ENCODE measurements around the gene CTRB2. TPM values are rescaled to one million over a fixed set of nuclear protein-coding genes. Genes with fewer than 3 reads are reported as not detected.

The CTRB2 gene
- total RNA-seq: not detected

DNA sequence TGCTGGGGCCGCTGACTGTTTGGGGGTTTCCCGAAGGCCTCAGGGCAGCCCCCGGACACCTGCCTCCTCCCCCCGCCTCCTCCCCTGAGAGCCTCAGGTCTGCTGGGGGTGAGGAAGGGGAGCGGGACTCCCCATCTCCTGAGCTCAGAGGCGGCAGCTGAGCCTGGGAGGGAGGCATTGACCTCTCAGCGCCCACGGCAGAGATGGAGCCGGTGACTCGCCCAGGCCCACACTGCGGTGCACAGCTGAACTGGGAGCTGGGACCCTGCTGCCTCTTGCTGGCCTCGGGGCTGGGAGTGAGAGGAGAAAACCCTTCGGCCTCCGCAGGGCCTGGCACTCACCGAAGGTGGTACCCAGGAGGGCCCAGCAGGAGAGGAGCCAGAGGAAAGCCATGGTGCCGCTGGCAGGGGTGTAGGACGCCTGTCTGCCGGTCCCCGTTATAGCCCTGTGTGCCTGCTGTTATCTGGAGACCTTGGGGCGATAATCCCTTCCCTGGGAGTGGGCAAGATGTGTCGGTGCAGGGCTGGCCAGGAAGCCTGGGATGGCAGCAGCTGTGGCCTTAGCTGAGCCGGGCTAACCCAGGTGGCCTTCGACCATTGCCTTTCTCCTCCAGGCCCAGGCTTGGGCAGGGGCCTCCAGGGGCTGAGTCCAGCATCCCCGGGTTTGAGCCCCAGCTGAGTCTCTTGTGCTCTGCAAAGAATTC lies at the start of gene CTRB2:
Gene CTRB2, minus strand, starts transcription at position 413 of the 703 bp plus-strand sequence. Its CDS starts 20 bp downstream, at position 393.
- ChIA-PET POLR2A (no interaction called here), CTCF (no interaction called here)
- H3K36me3 Mint-ChIP-seq (ENCODE audit: low read depth): no peaks in the 10 kb centered on the region

DNA sequence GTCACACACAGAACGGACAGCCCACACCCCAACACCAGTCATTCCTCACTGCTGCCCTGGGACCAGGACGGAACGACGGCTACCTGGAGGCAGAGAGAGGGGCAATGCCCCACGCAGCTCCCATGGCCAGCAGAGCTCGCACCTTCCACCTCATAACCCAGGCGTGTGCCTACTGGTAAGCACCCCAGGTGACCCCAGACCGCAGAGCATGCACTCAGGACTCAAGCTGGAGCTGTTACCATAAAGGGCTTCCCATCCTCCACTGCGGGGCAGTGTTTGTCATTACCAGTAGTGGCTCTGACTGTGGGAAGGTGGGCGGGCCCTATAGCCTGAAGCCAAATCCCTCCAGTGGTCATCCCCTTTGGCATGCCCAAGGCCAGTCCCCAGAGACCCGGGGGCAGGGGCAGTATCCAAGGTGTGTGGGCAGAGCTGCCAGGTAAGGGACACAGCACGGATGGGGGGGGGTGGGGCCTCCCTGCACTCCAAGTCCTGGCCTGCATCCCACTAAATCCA lies 49.2 kb upstream of the CTRB2 start:
- Mint-ChIP-seq H3K27me3 (peaks cover 31% of the 10 kb centered on the region), H3K27ac (no peak overlapping the region), H3K4me1 (peaks cover 3% of the 10 kb centered on the region), H3K36me3 (ENCODE audit: low read depth) (no peaks in the 10 kb centered on the region), H3K4me3 (no peak overlapping the region), H3K9me3 (no peaks in the 10 kb centered on the region)
- CTCF ChIA-PET: interaction anchor here (1.7 kb wide), 1 partner anchor 22 kb away, joined by 5 read pairs; no protein-coding TSS in a partner anchor
- DNase-seq: no peak
- POLR2A ChIA-PET: no interaction called here

More for the DNA sequence above, at the start of gene CTRB2:
- Mint-ChIP-seq H3K4me3 (no peak within 1 kb of the TSS), H3K4me1 (no peaks in the 10 kb centered on the region), H3K27ac (no peak within 1 kb of the TSS), H3K9me3 (no peaks in the 10 kb centered on the region), H3K27me3 (no peaks in the 10 kb centered on the region)
- no peak for DNase-seq

DNA sequence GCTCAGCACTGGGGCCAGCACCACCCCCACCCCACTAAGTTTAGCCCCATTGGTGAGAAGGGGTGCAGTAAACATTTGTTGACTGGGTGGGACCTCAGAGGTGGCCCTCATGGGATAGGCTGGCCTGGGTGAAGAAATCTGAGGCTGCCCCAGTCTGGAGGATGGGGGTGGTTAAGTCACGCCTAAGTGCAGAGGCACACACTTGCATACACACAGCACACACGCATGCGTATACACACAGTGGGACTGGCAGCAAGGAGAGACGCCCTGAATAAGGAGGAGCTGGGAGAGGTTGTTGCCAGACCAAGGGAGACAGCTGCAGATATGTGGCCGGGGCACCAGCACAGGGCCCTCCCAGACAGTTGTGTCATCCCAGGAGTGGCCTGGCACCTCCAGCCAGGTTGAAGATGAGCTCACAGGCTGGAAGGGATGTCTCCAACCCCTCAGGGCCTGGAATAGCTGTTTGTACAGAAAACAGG lies 47.4 kb upstream of the CTRB2 start:
- no peak for DNase-seq
- Mint-ChIP-seq H3K27me3 (peaks cover 43% of the 10 kb centered on the region), H3K27ac (no peak overlapping the region), H3K9me3 (no peaks in the 10 kb centered on the region), H3K4me3 (no peak overlapping the region), H3K4me1 (peaks cover 3% of the 10 kb centered on the region), H3K36me3 (ENCODE audit: low read depth) (no peaks in the 10 kb centered on the region)
- ChIA-PET CTCF (interaction anchor here (1.0 kb wide), 1 partner anchor 148 kb away, joined by 3 read pairs; no protein-coding TSS in a partner anchor), POLR2A (interaction anchor here (1.1 kb wide), 1 partner anchor 104 kb away, joined by 3 read pairs; no protein-coding TSS in a partner anchor)

DNA sequence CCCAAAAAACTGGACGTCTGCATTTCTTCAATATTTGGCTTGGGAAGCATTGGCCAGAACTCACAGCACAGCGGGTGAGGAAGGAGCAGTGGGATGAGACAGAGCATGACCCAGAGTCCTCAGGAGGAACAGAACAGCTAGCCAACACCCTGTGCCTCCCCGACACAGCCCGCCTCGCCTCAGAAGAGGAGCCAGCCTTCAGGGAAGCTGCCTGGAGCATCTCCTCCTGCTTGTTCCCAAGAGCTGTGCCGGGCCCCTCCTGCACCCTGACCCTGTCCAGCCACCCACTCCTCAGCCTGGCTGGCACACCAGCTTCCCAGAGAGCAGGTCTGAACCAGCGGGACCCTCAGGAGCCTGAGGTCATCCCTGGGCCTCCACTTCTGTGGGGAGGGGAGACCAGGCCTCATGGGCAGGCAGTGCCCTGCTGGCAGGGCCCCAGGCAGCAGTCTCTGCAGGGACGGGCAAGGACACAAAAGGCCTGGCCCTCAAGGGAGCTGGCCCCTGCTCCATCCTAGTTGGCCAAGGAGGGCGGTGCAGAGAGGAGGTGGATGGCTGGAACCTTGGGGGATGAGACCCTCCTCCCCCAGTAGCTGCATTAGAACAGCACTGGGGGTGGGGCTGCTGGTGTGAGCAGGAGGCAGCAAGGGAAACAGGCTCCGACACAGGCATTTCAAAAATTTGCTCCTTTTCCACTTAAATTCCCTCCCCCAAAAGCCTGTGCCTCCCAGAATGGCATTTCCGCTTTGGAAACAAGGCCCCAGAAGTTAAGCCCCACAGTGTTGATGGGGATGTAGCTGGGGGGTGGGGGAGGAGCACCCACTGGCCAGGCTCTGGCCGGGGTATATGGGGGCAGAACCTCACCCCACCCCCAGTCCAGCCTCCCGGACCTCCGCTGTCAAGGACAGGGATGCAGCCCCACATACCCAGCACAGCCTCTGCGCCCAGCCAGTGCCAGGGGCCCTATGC lies 46.3 kb upstream of the CTRB2 start:
- Mint-ChIP-seq H3K9me3 (no peaks in the 10 kb centered on the region), H3K27me3 (peaks cover 45% of the 10 kb centered on the region), H3K4me3 (no peak overlapping the region), H3K4me1 (peaks cover 3% of the 10 kb centered on the region), H3K27ac (no peak overlapping the region), H3K36me3 (ENCODE audit: low read depth) (no peaks in the 10 kb centered on the region)
- ChIA-PET CTCF (no interaction called here), POLR2A (no interaction called here)
- no peak for DNase-seq

DNA sequence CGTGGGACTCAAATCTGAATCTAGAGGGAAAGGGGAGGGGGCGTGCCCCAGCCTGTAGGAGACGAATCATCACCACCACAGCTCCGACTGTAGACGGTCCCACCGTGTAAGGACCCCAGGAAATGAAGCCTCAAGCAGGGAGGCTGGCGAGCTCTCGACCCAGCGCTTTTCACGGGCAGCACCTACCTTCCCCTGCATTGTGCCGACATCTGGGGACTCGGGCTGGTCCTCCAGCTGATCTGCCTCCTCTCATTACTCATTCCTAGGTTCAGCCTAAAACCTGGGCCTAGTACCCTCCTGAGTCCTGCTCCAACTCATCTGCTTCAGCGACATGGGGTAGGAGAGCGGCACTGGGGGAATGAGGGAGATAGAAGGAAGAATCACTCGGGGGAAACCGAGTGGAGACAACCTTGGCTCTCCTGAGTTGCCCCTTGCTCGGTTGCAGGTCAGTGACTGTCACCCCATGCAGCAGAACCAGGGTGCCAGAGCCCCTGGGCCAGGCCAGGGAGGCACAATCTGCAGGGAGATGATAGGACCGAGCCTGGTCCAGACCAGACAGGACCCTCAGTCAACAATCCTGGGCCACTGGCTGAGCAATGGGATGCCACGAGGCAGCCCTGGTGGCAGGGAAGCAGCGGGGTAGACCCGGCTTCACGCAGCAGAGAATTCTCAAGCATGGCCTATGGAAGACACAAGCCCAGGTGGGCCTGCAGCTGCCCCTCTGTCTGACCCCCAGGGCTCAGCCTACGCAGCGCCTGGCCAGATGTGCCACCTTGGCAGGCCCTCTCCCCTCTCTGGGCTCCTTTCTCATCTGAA lies 45.3 kb upstream of the CTRB2 start:
- CTCF ChIA-PET: no interaction called here
- peaks cover 44% of the 10 kb centered on the region for H3K27me3 Mint-ChIP-seq

DNA sequence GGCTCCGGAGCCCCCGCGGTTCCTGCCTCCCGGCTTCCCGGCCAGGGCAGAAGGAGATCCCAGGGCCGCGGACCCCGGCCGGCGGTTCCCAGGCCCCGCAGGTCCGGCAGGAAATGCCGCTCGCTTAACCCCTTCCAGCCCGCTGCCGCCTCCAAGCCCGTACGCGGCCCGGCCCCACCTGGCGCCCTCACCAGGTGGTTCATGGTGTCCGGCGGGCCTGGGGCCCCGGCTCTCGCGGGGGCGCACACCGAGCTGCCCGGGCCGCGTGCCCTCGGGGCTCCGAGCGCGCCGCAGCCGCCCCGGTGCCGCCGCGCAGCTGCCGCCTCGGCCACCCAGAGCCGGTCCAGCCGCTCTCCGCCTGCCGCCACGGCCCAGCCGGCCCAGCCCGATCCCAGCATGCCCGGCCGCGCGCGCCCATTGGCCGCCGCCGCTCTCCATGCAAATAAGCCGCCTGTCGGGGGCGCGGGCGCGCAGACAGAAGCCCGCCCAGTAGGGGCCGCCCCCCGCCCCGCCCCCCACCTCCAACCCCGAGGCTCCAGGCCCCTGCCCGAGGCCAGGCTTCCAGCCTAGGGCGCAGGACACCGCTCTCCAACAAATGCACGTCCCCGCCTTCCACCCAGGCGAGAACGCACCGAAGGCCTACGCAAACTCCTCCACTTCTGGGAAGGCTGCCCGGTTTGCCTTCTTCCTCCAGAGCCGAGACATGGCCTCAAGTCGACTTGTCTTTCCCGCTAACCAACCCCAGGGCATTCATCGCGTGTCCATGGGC lies 44.5 kb upstream of the CTRB2 start, which contains the start of gene BCAR1:
Gene BCAR1, minus strand, starts transcription at position 345 of the 769 bp plus-strand sequence. Its CDS starts 142 bp downstream, at position 203.
- H3K27me3 Mint-ChIP-seq: peaks cover 47% of the 10 kb centered on the region
- ChIA-PET POLR2A (no interaction called here), CTCF (no interaction called here)
- peaks cover 3% of the 10 kb centered on the region for H3K4me1 Mint-ChIP-seq
- no peaks in the 10 kb centered on the region for H3K9me3 Mint-ChIP-seq
- H3K27ac Mint-ChIP-seq: no peak within 1 kb of the TSS
- no peak within 1 kb of the TSS for H3K4me3 Mint-ChIP-seq
- no peak for DNase-seq
- no peaks in the 10 kb centered on the region for H3K36me3 Mint-ChIP-seq (ENCODE audit: low read depth)

More for the DNA sequence above, 45.3 kb upstream of the CTRB2 start:
- POLR2A ChIA-PET: no interaction called here
- DNase-seq: no peak
- Mint-ChIP-seq H3K36me3 (ENCODE audit: low read depth) (no peaks in the 10 kb centered on the region), H3K4me3 (no peak overlapping the region), H3K27ac (no peak overlapping the region), H3K9me3 (no peaks in the 10 kb centered on the region), H3K4me1 (peaks cover 3% of the 10 kb centered on the region)

DNA sequence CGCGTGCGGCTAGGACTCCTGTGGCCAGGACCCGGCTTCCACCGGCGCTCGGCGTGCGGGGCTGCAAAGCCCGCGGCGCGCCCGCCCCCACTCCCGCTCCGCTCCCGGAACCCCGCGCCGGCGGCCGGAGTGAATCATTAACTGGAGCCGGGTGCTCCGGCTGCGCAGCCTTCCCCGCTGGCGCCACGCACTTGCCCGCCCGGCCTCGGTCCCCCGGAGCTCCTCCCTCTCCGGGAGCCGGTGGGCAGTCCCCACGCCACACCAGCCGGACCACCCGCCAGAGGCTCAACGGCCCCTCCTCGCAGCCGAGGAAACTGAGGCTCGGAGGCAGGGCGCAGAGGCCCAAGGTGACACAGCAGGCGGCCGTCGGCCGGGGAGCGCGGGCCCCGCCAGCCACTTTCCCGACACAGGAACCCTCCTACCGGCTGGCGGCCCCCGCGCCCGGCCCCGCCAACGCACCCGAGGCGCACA lies 43.9 kb upstream of the CTRB2 start:
- no peak for DNase-seq
- Mint-ChIP-seq H3K4me1 (peaks cover 3% of the 10 kb centered on the region), H3K4me3 (no peak overlapping the region), H3K9me3 (no peaks in the 10 kb centered on the region), H3K36me3 (ENCODE audit: low read depth) (no peaks in the 10 kb centered on the region), H3K27me3 (peaks cover 47% of the 10 kb centered on the region), H3K27ac (no peak overlapping the region)
- POLR2A ChIA-PET: no interaction called here
- CTCF ChIA-PET: interaction anchor here (1.1 kb wide), 1 partner anchor 17 kb away, joined by 5 read pairs; no protein-coding TSS in a partner anchor

DNA sequence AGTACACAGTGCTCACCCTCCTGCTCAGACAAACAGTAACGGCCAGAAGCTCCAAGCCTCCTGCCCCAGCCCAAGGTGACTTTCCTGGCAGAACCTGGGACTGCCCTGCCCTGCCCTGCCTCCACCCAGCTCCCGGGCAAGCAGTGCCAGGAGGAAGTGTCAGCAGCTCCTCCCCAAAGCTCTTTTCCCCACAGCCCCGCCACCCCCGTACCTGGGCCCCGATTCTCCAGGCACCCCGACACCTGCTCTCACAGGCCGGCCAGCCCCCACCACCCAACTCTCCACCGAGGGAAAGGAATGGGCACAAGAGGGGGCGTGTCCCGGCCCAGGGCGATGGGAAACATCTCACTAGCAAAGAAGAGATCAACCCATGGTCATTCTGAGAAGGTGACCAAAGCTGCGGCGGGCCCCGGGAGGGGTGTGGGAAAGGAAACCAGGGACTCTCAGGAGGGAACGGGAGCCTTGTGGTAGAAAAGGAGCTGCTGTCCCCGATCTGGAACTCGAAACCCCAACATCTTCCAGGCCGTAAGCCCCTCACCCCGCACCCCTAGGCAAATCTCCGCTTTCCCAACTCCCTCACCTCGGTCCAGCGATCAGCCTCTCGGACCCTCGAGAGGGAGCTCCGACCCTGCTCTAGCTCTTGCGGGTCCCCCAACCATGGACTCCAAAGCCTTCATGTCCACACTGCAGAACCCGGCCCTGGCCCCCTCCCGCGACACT lies 43.3 kb upstream of the CTRB2 start:
- ChIA-PET POLR2A (no interaction called here), CTCF (interaction anchor here (1.1 kb wide), 1 partner anchor 16 kb away, joined by 5 read pairs; no protein-coding TSS in a partner anchor)
- DNase-seq: no peak
- Mint-ChIP-seq H3K4me3 (no peak overlapping the region), H3K4me1 (peaks cover 3% of the 10 kb centered on the region), H3K27ac (no peak overlapping the region), H3K36me3 (ENCODE audit: low read depth) (no peaks in the 10 kb centered on the region), H3K27me3 (peaks cover 47% of the 10 kb centered on the region), H3K9me3 (no peaks in the 10 kb centered on the region)

DNA sequence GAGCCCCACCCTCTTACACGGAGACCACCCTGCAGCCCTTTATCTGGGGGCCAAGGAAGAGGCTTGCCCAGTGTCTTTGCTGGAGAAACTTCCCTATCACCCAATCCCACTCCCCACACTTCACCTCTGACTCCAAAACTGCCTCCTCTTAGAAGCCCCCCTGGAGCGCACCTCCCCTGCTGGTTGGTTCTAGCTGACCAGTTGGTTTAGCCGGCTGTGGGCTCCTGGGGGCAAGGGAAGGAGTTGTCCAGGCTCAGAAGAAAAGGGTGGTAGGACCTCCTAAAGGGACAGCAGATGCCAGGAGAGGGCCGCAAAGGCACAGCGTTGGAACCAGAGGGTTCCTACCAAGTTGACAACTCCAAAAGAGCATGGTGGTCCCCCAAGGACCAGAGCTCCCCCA lies 42.5 kb upstream of the CTRB2 start:
- Mint-ChIP-seq H3K4me1 (peaks cover 3% of the 10 kb centered on the region), H3K9me3 (no peaks in the 10 kb centered on the region), H3K27me3 (peaks cover 42% of the 10 kb centered on the region), H3K36me3 (ENCODE audit: low read depth) (no peaks in the 10 kb centered on the region), H3K4me3 (no peak overlapping the region), H3K27ac (no peak overlapping the region)
- CTCF ChIA-PET: no interaction called here
- POLR2A ChIA-PET: no interaction called here
- no peak for DNase-seq

DNA sequence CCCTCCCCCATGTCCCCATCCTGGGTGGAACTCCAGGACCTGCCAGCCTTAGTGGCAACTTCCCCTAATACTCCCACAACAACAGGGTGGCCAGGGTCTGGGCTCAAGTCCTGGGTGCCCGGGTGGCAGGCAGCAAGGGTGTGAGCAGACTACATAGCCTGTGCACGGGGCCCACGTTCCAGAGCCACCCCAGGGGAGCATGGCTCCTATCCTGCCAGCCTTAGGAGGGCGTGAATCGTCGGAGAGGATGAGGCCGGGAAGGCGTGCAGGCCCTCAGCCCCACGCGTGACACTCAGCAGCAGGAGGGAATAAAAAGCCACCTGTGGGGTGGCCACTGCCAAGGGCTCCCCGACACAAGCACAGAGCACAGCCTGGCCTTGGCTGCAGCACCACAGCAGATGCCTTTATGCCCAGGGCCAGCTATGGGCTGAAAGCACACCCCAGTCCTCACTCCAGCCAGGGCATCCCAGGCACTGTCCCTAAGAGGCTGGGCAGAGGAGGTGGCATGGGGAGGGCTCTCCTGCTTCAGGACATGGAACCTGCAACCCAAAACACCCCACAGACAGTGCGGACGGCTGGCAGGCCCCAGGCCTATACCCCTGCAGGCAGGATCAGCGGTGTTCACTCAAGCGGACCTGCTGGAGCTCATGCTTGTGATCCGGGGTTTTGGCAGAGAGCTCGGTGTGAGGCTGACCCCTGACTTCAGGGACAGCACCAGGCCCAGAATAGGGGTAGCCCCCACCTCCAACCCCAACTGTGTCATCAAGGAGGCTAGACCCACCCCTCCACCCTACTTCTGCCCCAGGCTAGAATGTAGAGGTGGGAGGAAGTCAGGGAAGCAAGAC lies 41.8 kb upstream of the CTRB2 start:
- H3K4me3 Mint-ChIP-seq: no peak overlapping the region
- no peaks in the 10 kb centered on the region for H3K9me3 Mint-ChIP-seq
- H3K27me3 Mint-ChIP-seq: peaks cover 37% of the 10 kb centered on the region
- no peak for DNase-seq
- ChIA-PET POLR2A (no interaction called here), CTCF (no interaction called here)
- H3K27ac Mint-ChIP-seq: no peak overlapping the region
- no peaks in the 10 kb centered on the region for H3K36me3 Mint-ChIP-seq (ENCODE audit: low read depth)
- peaks cover 3% of the 10 kb centered on the region for H3K4me1 Mint-ChIP-seq

DNA sequence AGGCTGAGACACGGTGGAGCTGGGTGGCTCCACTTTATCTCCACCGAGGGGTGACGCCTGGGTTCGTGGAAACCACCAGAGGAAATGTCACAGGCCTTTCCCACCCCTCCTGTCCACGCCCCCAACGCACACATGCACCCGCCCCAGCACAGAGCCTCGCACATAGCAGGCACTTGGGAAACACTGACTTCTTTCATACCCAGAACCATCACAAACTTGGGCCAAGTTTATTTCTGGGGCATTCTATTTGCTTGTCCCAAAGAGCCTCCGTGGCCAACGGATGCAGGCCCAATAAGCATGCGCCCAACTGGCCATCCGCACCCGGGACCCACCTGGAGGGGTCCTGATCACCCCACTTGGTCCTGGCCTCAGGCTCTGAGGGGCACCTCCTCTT lies 41.2 kb upstream of the CTRB2 start:
- DNase-seq: no peak
- no peak overlapping the region for H3K4me3 Mint-ChIP-seq
- peaks cover 36% of the 10 kb centered on the region for H3K27me3 Mint-ChIP-seq
- ChIA-PET POLR2A (no interaction called here), CTCF (interaction anchor here (1.4 kb wide), 1 partner anchor 14 kb away, joined by 3 read pairs; no protein-coding TSS in a partner anchor)
- no peaks in the 10 kb centered on the region for H3K36me3 Mint-ChIP-seq (ENCODE audit: low read depth)
- peaks cover 3% of the 10 kb centered on the region for H3K4me1 Mint-ChIP-seq
- no peak overlapping the region for H3K27ac Mint-ChIP-seq
- no peaks in the 10 kb centered on the region for H3K9me3 Mint-ChIP-seq

All from activated CD4-positive, alpha-beta memory T cell treated with anti-CD3 and anti-CD28 coated beads, Interleukin-2, amount 10 ng/mL, durations not matched to agents 7 days and 5 days (primary cell).